GM12878 (cell line): Measurements from ENCODE around the gene CCDC27.

Experiments
- CTCF ChIP-seq, 3 experiments: IDR thresholded peaks in 2 of 3; conservative IDR thresholded peaks in 1 of 3; 2 replicates each; pipeline ENCODE4 v1.5.1; 2011; ENCODE audit warnings: low read depth in 3 of 3, low read length in 3 of 3, mild to moderate bottlenecking in 3 of 3, control low read depth in 2 of 3, moderate library complexity in 2 of 3, inconsistent platforms in 1 of 3, mixed read lengths in 1 of 3; ENCODE audit not compliant: control insufficient read depth in 2 of 3, insufficient read depth in 1 of 3; ENCODE audit errors: extremely low read depth in 1 of 3
- MAX ChIP-seq: IDR thresholded peaks from 2 replicates; pipeline ENCODE4 v1.6.1; 2012; ENCODE audit warnings: low read depth, low read length, improper control_type of control experiment
- REST ChIP-seq: IDR thresholded peaks from 2 replicates; pipeline ENCODE4 v1.6.1; 2012; ENCODE audit warnings: mild to moderate bottlenecking, low read depth, low read length

GRCh38 chr1:3733883-3734589, 18.2 kb upstream of the CCDC27 start:
- no peak for TF ChIP-seq MAX
- no peak for TF ChIP-seq REST
- TF ChIP-seq CTCF (IDR thresholded peaks at IDR 0.05 in 2 of 3, conservative IDR thresholded peaks at IDR 0.05 in 1 of 3; ENCODE audit: control insufficient read depth in 2 of 3, extremely low read depth in 1 of 3, insufficient read depth in 1 of 3, low read depth in 3 of 3, low read length in 3 of 3) = no peak
